GM23338 (cell line): Measurements from ENCODE around the gene SKP1. TPM values are rescaled to one million over a fixed set of nuclear protein-coding genes. Genes with fewer than 3 reads are reported as not detected.

Experiments
- ATAC-seq: fragments of 200-7000 bp; cut with Tn5 transposase; 3 replicates; pipeline ENCODE4 v1.9.1; 2020
- DNase-seq: peaks from one replicate; pipeline ENCODE4 v3.0.0-alpha.2; 2015; ENCODE audit warnings: low spot score
- H2AFZ ChIP-seq: fragments of 200-600 bp; sonication (generic); 2 replicates; pipeline ENCODE4 v1.8.0; 2016; ENCODE audit warnings: antibody characterized with exemption, mild to moderate bottlenecking, moderate library complexity
- H3F3A ChIP-seq: fragments of 200-600 bp; sonication (generic); replicated peaks from 2 replicates; pipeline ENCODE4 v1.8.0; 2017; ENCODE audit warnings: antibody characterized with exemption, mixed run types, low read depth
- H3K27ac ChIP-seq: fragments of 200-600 bp; sonication (generic); 2 replicates; pipeline ENCODE4 v1.6.1; 2016; ENCODE audit warnings: low read depth
- H3K27me3 ChIP-seq: fragments of 200-600 bp; sonication (generic); 2 replicates; pipeline ENCODE4 v1.8.0; 2016; ENCODE audit warnings: mild to moderate bottlenecking, mixed run types, moderate library complexity; ENCODE audit not compliant: insufficient read depth
- H3K36me3 ChIP-seq: fragments of 200-600 bp; sonication (generic); 2 replicates; pipeline ENCODE4 v1.8.0; 2016; ENCODE audit warnings: mild to moderate bottlenecking; ENCODE audit not compliant: insufficient read depth
- H3K4me1 ChIP-seq: fragments of 200-600 bp; sonication (generic); 2 replicates; pipeline ENCODE4 v1.8.0; 2016; ENCODE audit warnings: mild to moderate bottlenecking, moderate library complexity; ENCODE audit not compliant: insufficient read depth
- H3K4me2 ChIP-seq: fragments of 200-600 bp; sonication (generic); 2 replicates; pipeline ENCODE4 v1.7.1; 2017; ENCODE audit warnings: mixed run types
- H3K4me3 ChIP-seq: fragments of 200-600 bp; sonication (generic); 2 replicates; pipeline ENCODE4 v1.6.1; 2016; ENCODE audit warnings: mixed run types
- H3K79me2 ChIP-seq: fragments of 200-600 bp; sonication (generic); replicated peaks from 2 replicates; pipeline ENCODE4 v1.8.0; 2017; ENCODE audit warnings: mild to moderate bottlenecking; ENCODE audit not compliant: insufficient read depth
- H3K9me2 ChIP-seq: fragments of 200-600 bp; sonication (generic); 2 replicates; pipeline ENCODE4 v1.8.0; 2017; ENCODE audit not compliant: insufficient read depth
- H4K20me1 ChIP-seq: fragments of 200-600 bp; sonication (generic); replicated peaks from 2 replicates; pipeline ENCODE4 v1.8.0; 2017; ENCODE audit warnings: mild to moderate bottlenecking; ENCODE audit not compliant: insufficient read depth
- H3K27ac Mint-ChIP-seq: 2 replicates; pipeline ENCODE4 v1.8.0; 2020; ENCODE audit warnings: inconsistent platforms, mild to moderate bottlenecking, moderate library complexity, mixed read lengths
- H3K27me3 Mint-ChIP-seq: 3 replicates; pipeline ENCODE4 v1.8.0; 2022; ENCODE audit warnings: low read depth, mild to moderate bottlenecking, moderate library complexity, mixed read lengths, inconsistent platforms; ENCODE audit not compliant: insufficient read depth, poor library complexity
- H3K36me3 Mint-ChIP-seq: 3 replicates; pipeline ENCODE4 v1.8.0; 2021; ENCODE audit warnings: low read depth, mild to moderate bottlenecking, inconsistent platforms, moderate library complexity, mixed read lengths
- H3K4me1 Mint-ChIP-seq: 3 replicates; pipeline ENCODE4 v1.8.0; 2020; ENCODE audit warnings: mild to moderate bottlenecking, inconsistent platforms, mixed read lengths
- H3K4me3 Mint-ChIP-seq: 3 replicates; pipeline ENCODE4 v1.8.0; 2021; ENCODE audit warnings: moderate library complexity, mild to moderate bottlenecking, inconsistent platforms, mixed read lengths
- H3K9me3 Mint-ChIP-seq: 3 replicates; pipeline ENCODE4 v1.8.0; 2020; ENCODE audit warnings: moderate library complexity, mild to moderate bottlenecking, inconsistent platforms, mixed read lengths
- CREB1 ChIP-seq: fragments of 250-450 bp; sonication (Bioruptor Pico); IDR thresholded peaks from 2 replicates; pipeline ENCODE4 v1.5.0; 2020; ENCODE audit warnings: low read depth, mild to moderate bottlenecking, moderate library complexity
- EZH2phosphoT487 ChIP-seq: fragments of 200-600 bp; sonication (generic); IDR thresholded peaks from one replicate; pipeline ENCODE4 v1.8.1; 2018; ENCODE audit warnings: antibody characterized with exemption; ENCODE audit not compliant: unreplicated experiment
- JUNB ChIP-seq: IDR thresholded peaks from one replicate; pipeline ENCODE4 v1.6.1; 2016; ENCODE audit warnings: antibody characterized with exemption; ENCODE audit not compliant: unreplicated experiment
- polyA plus RNA-seq: library from polyadenylated mRNA; unstranded; fragments of >200 nt; fragmentation: Nextera tagmentation; extraction: Ambion mirVana; gene quantifications from 2 replicates; pipeline ENCODE4 v1.2.1, GENCODE V29; 2016
- total RNA-seq: library from RNA; depleted of rRNA; stranded (reverse); fragments of >200 nt; shearing (Covaris generic); gene quantifications from 2 replicates; pipeline ENCODE4 v1.2.3, GENCODE V29; 2014
- TF ChIP-seq, protein P1 (sequence below): IDR thresholded peaks from 2 replicates; pipeline ENCODE4 v1.6.1; 2016; ENCODE audit warnings: antibody characterized with exemption
- TF ChIP-seq, protein P2 (sequence below), 2 experiments: fragments of 200-600 bp in 1 of 2; sonication (generic) in 1 of 2; conservative IDR thresholded peaks; 2 replicates each; pipeline versions ENCODE4 v1.5.1 to v1.6.1; 2016 to 2017; ENCODE audit warnings: antibody characterized with exemption in 2 of 2, low read depth in 2 of 2, mild to moderate bottlenecking in 2 of 2, moderate library complexity in 1 of 2
- TF ChIP-seq, protein P3 (sequence below): IDR thresholded peaks from one replicate; pipeline ENCODE4 v1.6.1; 2018; ENCODE audit warnings: antibody characterized with exemption; ENCODE audit not compliant: unreplicated experiment

The SKP1 gene
- total and polyA plus RNA-seq, 2 experiments from 2014 or later = 244 to 440 TPM

DNA sequence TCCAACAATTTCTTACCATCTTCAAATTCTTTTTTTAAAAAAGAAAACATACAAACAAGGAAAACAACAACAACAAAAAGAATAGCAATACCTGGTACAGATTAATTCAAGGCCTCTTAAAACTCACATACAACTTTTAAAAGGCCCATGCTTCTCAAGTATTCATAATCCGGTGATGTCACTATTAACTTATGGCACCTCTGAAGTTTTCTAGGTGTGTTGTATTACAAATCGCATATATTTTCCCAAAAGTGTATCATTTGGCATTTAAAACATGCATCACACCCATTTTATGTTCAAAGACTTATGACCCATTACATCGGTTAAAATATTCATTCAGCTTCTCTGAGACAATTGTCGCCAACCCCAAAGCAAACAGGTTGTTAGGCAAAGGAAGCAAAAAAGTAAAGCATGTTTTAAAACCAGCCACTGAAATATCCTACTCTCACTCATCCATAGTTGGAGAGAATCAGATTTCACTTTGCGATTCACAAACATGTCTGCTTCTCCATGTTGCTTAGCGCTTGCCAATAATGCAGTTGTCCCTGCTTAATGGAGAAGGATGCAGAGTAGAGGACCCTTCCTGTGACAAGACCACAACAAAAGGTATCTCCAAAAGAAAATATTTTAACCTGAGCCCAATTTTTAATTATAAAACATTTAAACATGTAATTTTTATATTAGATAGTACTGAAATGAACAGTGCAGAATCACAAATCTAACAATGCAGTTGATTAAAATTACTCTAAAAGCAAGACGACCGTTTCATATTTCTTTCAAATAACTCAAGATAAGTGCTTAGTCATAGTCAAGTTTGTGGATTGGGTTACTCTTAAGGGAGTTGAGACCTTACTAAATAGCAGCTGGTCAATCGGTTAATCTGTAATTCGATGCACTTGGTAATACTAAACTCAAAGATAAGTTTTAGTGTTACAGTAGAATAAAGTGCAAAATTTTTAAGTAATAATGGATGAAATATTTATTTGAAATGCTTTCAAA, 1.6 kb downstream of the SKP1 start:
- Histone ChIP-seq H3K79me2 (peaks cover 64% of the 10 kb centered on the region), H3K4me2 (peak overlapping the region; percentile 80), H4K20me1 (peaks cover 36% of the 10 kb centered on the region), H3K9me2 (no peaks in the 10 kb centered on the region), H2AFZ (no peak overlapping the region), H3K4me3 (peak overlapping the region; percentile 81), H3F3A (0 out of 2 replicates have a peak, but pooled peaks cover 4% of the 10 kb centered on the region), H3K27ac (0 out of 2 replicates have a peak overlapping the region, but pooled peaks have one; percentile 98), H3K36me3 (peaks cover 25% of the 10 kb centered on the region), H3K27me3 (no peaks in the 10 kb centered on the region), H3K4me1 (peaks cover 20% of the 10 kb centered on the region)
- ATAC-seq (no peak), DNase-seq (peak; percentile 24)
- Mint-ChIP-seq H3K9me3 (no peaks in the 10 kb centered on the region), H3K4me3 (peak overlapping the region; percentile 98), H3K4me1 (peaks cover 13% of the 10 kb centered on the region; the same call in 2 of the 3 replicates), H3K27ac (no peak overlapping the region), H3K36me3 (peaks cover 33% of the 10 kb centered on the region), H3K27me3 (peaks cover 7% of the 10 kb centered on the region)
- TF ChIP-seq CREB1 (CRISPR knock-in tag) (no peak), JUNB (no peak)
- TF ChIP-seq, protein P1, sequence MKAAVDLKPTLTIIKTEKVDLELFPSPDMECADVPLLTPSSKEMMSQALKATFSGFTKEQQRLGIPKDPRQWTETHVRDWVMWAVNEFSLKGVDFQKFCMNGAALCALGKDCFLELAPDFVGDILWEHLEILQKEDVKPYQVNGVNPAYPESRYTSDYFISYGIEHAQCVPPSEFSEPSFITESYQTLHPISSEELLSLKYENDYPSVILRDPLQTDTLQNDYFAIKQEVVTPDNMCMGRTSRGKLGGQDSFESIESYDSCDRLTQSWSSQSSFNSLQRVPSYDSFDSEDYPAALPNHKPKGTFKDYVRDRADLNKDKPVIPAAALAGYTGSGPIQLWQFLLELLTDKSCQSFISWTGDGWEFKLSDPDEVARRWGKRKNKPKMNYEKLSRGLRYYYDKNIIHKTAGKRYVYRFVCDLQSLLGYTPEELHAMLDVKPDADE = no peak
- TF ChIP-seq, protein P2, sequence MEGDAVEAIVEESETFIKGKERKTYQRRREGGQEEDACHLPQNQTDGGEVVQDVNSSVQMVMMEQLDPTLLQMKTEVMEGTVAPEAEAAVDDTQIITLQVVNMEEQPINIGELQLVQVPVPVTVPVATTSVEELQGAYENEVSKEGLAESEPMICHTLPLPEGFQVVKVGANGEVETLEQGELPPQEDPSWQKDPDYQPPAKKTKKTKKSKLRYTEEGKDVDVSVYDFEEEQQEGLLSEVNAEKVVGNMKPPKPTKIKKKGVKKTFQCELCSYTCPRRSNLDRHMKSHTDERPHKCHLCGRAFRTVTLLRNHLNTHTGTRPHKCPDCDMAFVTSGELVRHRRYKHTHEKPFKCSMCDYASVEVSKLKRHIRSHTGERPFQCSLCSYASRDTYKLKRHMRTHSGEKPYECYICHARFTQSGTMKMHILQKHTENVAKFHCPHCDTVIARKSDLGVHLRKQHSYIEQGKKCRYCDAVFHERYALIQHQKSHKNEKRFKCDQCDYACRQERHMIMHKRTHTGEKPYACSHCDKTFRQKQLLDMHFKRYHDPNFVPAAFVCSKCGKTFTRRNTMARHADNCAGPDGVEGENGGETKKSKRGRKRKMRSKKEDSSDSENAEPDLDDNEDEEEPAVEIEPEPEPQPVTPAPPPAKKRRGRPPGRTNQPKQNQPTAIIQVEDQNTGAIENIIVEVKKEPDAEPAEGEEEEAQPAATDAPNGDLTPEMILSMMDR (conservative IDR thresholded peaks at IDR 0.05; ENCODE audit: low read depth in 2 of 2) = no peak
- TF ChIP-seq, protein P3, sequence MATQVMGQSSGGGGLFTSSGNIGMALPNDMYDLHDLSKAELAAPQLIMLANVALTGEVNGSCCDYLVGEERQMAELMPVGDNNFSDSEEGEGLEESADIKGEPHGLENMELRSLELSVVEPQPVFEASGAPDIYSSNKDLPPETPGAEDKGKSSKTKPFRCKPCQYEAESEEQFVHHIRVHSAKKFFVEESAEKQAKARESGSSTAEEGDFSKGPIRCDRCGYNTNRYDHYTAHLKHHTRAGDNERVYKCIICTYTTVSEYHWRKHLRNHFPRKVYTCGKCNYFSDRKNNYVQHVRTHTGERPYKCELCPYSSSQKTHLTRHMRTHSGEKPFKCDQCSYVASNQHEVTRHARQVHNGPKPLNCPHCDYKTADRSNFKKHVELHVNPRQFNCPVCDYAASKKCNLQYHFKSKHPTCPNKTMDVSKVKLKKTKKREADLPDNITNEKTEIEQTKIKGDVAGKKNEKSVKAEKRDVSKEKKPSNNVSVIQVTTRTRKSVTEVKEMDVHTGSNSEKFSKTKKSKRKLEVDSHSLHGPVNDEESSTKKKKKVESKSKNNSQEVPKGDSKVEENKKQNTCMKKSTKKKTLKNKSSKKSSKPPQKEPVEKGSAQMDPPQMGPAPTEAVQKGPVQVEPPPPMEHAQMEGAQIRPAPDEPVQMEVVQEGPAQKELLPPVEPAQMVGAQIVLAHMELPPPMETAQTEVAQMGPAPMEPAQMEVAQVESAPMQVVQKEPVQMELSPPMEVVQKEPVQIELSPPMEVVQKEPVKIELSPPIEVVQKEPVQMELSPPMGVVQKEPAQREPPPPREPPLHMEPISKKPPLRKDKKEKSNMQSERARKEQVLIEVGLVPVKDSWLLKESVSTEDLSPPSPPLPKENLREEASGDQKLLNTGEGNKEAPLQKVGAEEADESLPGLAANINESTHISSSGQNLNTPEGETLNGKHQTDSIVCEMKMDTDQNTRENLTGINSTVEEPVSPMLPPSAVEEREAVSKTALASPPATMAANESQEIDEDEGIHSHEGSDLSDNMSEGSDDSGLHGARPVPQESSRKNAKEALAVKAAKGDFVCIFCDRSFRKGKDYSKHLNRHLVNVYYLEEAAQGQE = no peak

DNA sequence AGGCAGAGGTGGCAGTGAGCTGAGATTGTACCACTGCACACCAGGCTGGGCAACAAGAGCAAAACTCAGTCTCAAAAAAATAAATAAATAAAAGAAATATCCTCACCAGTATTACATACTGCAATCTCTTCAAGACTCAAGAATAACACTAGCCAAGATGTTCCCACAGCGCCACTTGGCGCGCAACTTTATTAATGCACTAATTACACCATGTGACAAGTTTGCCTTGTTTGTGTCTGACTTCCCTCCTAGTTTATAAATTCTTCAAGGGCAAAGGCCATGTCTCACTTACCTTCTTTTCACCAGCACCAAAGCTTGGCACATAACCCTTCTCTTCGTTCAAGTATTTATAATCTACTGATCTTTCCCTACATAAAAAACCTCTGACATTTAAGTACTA, 4.8 kb downstream of the SKP1 start:
- Histone ChIP-seq H3K9me2 (no peaks in the 10 kb centered on the region), H3F3A (0 out of 2 replicates have a peak, but pooled peaks cover 4% of the 10 kb centered on the region), H3K27ac (no peak overlapping the region), H3K27me3 (no peaks in the 10 kb centered on the region), H3K79me2 (peaks cover 89% of the 10 kb centered on the region), H3K4me2 (no peak overlapping the region), H3K36me3 (peaks cover 25% of the 10 kb centered on the region), H3K4me1 (peaks cover 13% of the 10 kb centered on the region), H3K4me3 (no peak overlapping the region), H4K20me1 (peaks cover 58% of the 10 kb centered on the region), H2AFZ (no peak overlapping the region)
- Mint-ChIP-seq H3K9me3 (no peaks in the 10 kb centered on the region), H3K27me3 (peaks cover 7% of the 10 kb centered on the region), H3K36me3 (peaks cover 56% of the 10 kb centered on the region), H3K27ac (no peak overlapping the region), H3K4me3 (no peak overlapping the region), H3K4me1 (peaks cover 9% of the 10 kb centered on the region; the same call in 2 of the 3 replicates)
- no peak for TF ChIP-seq EZH2phosphoT487
- TF ChIP-seq, protein P2 (conservative IDR thresholded peaks at IDR 0.05; ENCODE audit: low read depth in 2 of 2) = peak in 1 of 2 experiments; percentile 18; a peak in 1 of 4 replicates
- ATAC-seq (no peak), DNase-seq (no peak)
